Stimulated activated CD4-positive, alpha-beta T cell treated with anti-CD3 and anti-CD28 coated beads, Interleukin-12 subunit alpha, Interleukin-12 subunit beta, amount 100 ng/mL, for 4 hours (primary cell): ENCODE data around the gene LRP2.
"Not testable (repeated sequence)": the region's sequence is repeated elsewhere in the genome, so short reads cannot be mapped to it uniquely, and the experiment has no call there.

Experiments
- DNase-seq: peaks from one replicate; pipeline ENCODE4 v3.0.0-alpha.2; 2020

LRP2 gene

DNA sequence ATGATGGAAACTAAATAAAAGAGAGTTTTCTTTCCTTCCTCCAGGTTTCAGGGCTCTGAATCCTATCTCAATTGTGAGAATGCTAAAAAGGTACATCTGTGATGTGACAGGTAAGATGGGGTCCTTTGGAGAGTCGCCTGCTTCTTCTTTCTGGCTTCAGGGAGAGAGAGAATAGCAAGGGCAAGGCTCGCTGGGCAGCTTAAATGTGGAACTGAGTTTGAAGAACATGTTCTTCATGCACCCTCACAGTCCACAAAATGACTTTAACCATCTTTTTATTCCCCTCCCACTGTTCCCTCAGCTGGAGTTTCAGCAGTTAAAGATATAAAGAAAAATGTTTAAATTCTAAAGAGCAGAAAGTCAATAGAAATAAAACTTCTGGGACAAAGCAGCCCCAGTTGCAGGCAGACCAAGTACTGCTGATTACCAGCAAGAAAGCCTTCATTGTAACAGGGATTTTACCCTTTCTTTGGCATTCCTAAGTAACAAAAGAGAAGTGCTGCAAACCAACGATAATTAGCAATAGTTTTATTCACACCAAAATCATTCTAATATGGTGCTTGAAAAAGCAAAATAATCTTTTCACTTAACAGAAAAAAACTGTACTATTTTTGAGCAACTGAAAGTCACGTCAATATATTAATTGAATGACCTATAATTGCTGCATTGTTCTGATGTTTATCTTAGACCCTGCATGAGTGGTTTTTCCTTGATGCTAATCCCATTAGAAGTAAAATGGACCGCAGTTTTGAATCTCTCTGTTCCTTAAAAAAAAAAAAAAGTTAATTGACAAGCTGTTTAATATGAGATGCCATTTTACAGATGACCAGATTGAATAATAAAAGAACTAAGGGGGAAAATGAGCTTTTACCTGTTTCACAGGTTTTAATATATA, 61.5 kb downstream of the LRP2 start:
- DNase-seq = no peak

- DNase-seq = no peak
Measured at GRCh38 chr2:169298007-169298406, 64.3 kb downstream of the LRP2 start.

DNA sequence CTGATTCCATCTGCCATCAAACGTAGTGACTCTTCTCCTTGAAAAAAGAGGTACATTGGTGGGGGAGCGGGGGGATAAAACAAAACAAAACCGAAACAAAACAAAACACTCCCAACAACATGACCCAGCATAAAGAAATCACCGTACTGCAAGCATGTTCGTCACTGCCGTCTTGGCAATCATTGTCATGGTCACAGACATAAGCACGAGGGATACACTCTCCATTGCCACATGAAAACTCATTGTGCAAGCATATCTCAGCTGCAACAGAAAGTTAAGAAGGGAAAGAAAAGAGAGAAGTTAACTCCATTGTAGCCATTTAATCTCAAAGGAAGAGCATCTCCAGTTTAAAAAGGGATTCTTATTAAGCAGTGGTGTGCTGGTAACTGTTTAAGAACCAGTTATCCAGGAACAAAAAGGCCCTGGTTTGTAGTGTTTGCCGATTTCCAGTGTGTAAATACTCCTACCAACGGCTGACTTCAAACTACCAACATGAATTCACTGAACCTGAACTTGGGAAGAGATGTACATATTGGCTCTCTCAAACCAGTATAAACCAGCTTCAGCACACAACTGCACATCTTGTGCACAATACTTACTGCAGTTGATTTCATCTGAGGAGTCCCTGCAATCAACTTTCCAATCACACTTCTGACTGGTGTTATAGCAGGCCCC, 68.2 kb downstream of the LRP2 start:
- no peak for DNase-seq

DNA sequence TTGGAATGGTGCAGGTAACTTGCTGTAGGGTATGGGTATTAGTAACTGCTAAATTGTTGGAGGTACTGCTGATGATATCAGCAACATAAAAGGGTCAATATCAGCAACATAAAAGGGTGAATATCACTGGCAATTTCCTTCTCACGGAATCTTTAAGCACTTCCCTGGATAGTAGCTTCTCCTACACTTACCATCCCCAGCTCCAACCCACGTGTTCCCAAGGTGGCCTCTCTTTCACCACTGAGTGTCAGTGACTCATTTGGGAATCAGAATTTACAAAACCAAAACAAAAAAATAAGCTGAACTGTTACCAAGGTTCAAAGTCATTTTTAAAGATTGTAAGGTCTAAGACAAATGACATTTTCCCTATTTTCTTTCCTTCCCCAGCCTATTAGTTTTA, 70.8 kb downstream of the LRP2 start:
- no peak for DNase-seq

DNA sequence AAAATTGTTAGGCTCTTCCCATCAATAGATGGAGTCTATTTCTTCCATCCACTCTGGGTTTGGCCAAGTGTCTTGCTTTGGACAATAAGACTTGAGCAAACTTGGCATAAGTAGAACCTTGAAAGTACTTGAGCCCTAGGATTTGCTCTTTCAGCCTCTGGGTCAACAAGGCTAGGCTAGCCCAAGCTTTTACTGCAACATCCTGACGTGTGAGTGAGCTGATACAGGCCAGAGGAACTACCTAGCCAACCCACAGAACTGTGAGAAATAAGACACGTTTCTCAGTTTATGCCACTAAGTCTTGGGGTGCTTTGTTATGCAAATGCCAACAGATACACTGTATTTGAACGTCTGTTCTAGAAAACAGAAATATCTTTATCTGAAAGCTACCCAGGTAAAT, 71.9 kb downstream of the LRP2 start:
- DNase-seq = no peak

GRCh38 chr2:169287666-169288065, 74.7 kb downstream of the LRP2 start:
- DNase-seq = no peak

GRCh38 chr2:169286624-169287231, 75.6 kb downstream of the LRP2 start:
- no peak for DNase-seq

DNA sequence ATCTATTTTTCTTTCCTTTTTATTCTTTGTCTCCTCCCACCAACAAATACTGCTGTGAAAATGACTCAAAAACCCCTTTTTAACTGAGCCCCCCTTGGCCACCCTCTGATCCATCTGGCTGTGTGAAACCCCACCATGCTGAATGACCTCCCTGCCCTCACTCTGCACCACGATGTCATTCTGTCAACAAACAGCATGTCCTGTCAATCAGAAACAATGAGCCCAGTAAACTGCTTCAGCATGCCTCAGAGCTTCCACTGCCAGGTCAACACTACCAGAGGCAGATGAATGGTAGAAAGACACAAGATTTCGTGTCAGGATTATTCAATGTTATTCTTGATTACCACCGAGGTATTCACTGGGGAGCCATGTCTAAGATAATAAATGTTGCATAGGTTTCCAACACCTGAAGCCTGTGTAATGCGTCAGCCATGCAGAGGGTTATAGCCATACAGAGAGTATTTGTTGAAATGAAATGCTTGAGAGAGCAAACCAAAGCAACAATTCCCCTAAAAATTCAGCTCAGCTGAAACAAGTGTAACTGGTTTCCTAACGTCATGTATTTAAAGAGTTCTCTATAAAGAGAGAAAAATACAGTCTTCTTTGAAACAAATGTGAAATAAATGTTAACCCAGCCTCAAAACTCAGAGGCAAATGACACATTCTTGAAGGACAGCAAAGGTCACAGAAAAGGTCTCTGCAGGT, 76.7 kb downstream of the LRP2 start:
- DNase-seq = no peak

- DNase-seq = no peak
Measured at GRCh38 chr2:169280502-169280901, 81.8 kb downstream of the LRP2 start.

DNA sequence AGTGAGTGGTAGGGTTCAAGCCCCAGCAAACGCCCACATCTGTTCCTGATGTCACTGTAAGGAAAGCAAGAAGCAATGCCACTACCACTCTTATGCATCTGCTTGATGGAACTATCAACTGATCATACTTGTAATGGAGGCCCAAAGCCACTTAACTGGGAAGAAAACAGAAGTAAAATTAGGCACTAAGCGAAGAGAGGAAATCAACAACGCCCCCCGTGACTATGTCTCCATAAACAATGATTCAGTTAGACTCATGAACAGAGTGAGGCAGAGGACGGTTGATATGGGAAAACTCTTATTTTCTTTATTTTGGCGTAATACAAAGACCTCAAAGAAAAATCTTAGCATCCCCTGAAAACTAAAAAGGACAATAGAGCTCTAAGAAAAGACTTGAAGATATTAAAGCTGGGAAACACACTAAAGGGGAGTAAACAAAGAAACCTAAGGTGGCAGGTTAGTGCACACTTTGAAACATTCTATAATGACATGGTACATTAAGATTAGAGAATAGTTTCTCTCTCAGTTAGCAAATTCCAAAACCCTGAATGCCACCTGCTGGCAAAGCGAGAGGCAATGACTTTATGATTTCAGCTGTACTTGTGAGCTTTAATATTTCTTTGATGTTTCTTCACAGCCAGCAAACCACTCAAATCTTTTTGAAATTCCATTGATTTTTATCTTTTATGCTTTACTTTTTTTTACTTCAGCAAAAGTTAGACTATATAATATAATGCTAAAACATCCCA, 86.5 kb downstream of the LRP2 start:
- DNase-seq = no peak

DNA sequence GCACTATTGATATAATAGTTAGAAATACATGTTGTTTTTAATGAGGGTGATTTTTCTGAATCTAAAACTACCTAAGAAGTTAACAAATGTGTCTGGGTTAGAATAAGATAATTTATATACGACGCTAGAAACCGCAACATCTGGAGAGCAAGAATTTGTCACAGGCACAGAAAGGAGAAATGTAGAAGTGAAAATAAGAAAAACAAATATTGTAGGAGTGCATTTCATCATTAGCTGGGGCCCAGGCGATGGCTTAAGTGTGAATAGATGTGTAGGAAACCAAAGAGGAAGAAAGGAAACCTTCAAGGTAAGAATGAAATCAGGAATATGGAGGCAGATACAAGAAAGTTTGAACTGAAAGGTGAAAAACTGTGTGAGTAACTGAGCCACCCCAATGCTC, 90.3 kb downstream of the LRP2 start:
- no peak for DNase-seq

DNA sequence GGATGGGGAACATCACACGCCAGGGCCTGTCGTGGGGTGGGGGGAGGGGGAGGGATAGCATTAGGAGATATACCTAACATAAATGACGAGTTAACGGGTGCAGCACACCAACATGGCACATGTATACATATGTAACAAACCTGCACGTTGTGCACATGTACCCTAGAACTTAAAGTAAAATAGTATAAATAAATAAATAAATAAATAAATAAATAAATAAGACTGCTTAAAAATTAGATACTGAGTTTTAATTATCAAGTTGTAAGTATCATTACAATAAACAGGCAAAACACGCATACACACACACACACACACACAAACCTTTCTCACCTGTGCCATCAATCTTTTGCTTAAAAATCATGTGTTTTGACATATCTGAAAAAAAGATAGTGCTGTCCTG, 91.8 kb downstream of the LRP2 start:
- DNase-seq = not testable (repeated sequence)

GRCh38 chr2:169265591-169265990, 96.7 kb downstream of the LRP2 start:
- DNase-seq = no peak

DNA sequence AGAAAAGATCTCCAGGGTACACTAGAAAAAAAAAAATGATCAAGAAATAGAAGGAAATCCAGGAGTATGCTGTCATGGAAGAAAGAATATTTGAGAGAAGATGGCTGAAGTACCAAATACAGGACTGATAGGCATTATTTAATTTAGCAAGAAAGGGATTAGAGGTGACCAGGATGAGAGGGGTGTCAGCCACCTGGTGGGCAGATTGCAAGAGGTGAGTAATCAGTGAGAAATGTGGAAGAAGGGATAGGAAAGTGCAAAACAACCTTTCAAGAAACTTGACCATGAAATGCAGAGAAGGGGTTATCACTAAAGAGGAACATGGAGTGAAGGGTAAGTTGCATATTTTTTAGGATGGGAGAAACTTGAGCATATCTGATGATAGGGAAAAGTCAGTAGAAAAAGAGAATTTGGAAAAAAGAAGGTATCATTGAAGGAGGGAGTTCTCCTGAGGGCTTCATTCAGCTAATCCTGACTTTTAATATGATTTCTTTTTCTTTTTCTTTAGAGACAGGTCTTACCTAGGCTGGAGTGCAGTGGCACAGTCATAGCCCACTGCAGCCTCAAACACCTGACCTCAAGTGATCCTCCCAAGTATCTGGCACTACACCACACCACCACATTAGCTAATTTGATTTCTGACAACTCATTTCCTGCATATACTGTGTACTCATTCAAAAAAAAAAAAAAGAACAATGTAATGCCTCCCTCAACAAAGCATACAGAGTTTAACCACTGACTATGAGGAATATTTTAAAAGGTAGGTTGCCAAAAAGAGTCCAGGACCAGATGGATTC, 101.3 kb downstream of the LRP2 start:
- DNase-seq = no peak

- no peak for DNase-seq
Measured at GRCh38 chr2:169260246-169260645, 102.1 kb downstream of the LRP2 start.

DNA sequence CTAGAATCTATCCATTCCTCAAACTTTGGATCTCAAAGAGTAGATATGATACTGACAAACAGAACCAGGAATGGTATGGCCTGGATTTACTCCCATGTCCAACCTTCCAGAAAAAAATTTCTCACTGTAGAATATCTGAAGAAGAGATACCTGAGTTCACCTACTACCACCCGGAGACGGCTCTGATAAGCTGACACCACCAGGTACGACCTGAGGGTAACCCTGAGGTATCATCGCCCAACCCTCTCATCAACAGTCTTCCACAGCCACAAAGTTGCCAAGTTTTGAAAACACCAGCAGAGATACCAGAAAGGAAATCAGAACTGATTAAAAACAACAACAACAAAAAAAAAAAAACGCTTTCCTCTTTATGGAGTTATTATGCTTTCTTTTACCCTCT, 102.9 kb downstream of the LRP2 start:
- no peak for DNase-seq

DNA sequence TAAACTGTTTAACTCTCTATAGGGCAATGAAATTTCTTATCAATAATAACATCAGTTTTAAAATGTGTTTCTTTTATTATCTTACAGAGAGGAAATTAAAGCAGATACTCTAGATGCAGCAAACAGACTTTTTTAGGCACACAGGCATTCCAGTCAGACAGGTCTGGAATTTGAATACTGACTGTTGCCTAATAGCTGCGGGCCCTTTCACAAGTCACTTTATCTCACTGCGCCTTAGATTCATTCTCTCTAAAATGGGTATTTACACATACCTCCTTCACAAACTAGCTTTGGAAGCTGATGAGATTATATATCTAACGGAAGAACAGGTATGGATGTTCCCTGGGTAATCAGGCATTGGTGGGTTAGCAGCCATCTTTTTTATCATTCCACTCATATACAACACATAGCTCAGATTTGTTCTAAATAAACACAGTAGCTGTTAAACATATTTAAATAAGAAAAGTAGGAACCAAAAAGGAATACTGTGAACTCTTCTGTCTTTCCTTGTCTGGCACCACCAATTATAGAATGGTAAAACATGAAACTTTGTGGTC, 104.2 kb downstream of the LRP2 start:
- DNase-seq = no peak

- no peak for DNase-seq
Measured at GRCh38 chr2:169254774-169255173, 107.6 kb downstream of the LRP2 start.

DNA sequence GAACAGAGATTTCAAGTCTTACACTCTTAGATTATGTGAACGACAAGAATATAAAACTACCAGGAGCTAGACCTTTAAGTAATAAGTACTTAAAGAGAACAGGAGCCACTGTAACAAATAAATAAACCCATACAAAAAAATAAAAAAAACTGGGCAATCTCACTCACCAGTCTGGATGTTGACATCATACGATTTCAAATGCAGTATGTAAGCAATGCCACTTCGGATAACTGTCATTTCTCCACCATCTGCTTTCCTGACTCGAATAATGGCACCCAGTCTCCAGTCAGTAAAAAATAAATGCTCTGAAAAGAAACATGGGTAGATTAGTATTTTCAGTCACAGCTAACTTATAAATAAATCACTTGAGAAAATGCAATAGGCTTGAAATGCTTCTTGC, 115.1 kb downstream of the LRP2 start:
- DNase-seq = no peak

DNA sequence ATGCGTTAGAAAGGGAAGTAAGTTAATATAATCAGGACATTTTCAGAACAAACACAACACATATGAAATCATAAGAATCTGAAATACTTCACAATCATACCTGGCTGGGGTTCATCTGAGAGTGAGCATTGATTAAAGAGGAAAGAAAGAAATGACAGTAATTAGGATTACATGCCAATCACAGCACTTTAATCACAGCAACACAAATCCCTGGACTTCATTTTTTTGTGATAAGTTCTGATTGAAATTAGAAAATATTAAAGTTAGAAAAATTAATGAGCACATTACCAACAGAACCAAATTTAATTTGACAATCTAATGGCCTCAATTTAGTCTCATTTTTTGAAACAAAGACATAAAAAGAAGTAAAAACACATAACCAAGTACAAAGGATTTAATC, 121.9 kb downstream of the LRP2 start:
- no peak for DNase-seq

GRCh38 chr2:169237939-169238338, 124.4 kb downstream of the LRP2 start:
- DNase-seq = no peak
